DND-41 (cell line): ENCODE data around the gene DIAPH3.

Experiments
- CTCF ChIP-seq: IDR thresholded peaks from 2 replicates; pipeline ENCODE4 v1.5.1; 2012; ENCODE audit warnings: borderline replicate concordance, low read length, moderate library complexity, mild to moderate bottlenecking; ENCODE audit not compliant: poor library complexity, severe bottlenecking; ENCODE audit errors: extremely low read depth
- EZH2 ChIP-seq: IDR thresholded peaks from 3 replicates; pipeline ENCODE4 v1.6.1; 2012; ENCODE audit warnings: borderline replicate concordance, low read depth, mild to moderate bottlenecking, moderate library complexity, low read length, inconsistent platforms; ENCODE audit not compliant: severe bottlenecking

- TF ChIP-seq CTCF (no peak), EZH2 (no peak)
These were observed 433.7 kb downstream of the DIAPH3 start for GRCh38 chr13:59730026-59730425.
